Activated naive CD4-positive, alpha-beta T cell treated with anti-CD3 and anti-CD28 coated beads for 36 hours (primary cell): Measurements from ENCODE around the gene KCNQ1. TPM values are rescaled to one million over a fixed set of nuclear protein-coding genes. Genes with fewer than 3 reads are reported as not detected.

Experiments used
- CTCF ChIA-PET: fragments of 350-600 bp; sonication (Branson Sonifier 250); formaldehyde crosslinking; loops from one replicate; lab custom pipeline; 2021; ENCODE audit warnings: antibody characterized with exemption; lab: Charles Lee
- DNase-seq: peaks from one replicate; pipeline ENCODE4 v3.0.0-alpha.2; 2020
- H3K27ac Mint-ChIP-seq: one replicate; pipeline ENCODE4 v1.8.0; 2021; ENCODE audit warnings: mild to moderate bottlenecking, mixed read lengths
- H3K27me3 Mint-ChIP-seq: one replicate; pipeline ENCODE4 v1.8.0; 2021; ENCODE audit warnings: low read depth, mixed read lengths
- H3K36me3 Mint-ChIP-seq: one replicate; pipeline ENCODE4 v1.8.0; 2021; ENCODE audit warnings: low read depth, mixed read lengths
- H3K4me1 Mint-ChIP-seq: one replicate; pipeline ENCODE4 v1.8.0; 2021; ENCODE audit warnings: low read depth, mixed read lengths
- H3K4me3 Mint-ChIP-seq: one replicate; pipeline ENCODE4 v1.8.0; 2021; ENCODE audit warnings: mild to moderate bottlenecking, moderate library complexity, mixed read lengths
- H3K9me3 Mint-ChIP-seq: one replicate; pipeline ENCODE4 v1.8.0; 2021; ENCODE audit warnings: mixed read lengths
- intact Hi-C: fragments of 100-400 bp; cut with micrococcal nuclease; formaldehyde crosslinking; loops from one replicate; pipeline ENCODE4 v1.15.1; 2023
- total RNA-seq, 2 experiments: library from RNA; stranded (reverse); gene quantifications; one replicate each; pipeline ENCODE4 v1.2.3, GENCODE V29; 2021

The KCNQ1 gene
- total RNA-seq, 2 experiments from 2014 or later = 10.6 to 10.8 TPM

DNA sequence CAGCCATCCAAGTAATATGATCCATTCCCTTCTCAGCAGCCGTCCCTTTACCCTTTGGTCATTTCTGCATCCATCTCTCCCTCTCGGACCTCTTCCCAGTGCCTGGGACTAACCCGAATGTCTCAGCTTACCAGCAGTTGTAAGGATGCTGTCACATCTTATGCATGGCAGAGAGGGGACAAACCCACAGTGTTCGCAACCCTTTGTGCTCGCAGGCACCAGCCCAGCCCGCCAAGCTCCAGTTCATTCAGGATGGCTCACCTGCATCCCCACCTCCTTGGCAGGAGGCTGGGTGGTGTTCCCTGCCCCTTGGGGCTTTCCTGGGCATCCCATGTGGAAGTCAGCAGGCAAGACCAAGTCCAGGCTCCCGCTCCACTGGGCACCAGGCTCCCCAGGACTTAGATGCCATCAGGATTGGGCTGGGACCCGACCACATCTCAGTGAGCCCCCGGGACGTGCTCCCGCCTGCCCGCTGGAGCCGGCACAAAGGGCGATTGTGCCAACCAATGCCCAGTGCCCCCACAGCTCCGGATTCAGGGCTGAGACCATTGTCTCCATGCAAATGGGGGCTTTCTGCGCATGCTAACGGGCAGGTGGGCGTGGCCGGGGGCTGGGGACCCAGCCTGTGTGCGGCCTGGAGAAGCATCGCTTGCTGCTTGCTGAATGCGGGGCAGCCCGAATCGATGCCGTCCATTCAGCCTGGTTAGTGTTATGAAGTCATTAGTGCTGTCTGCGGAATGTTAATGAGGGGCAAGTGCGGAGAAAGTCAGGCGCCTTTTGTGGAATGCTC lies 146.4 kb downstream of the KCNQ1 start:
- Mint-ChIP-seq H3K4me3 (no peak overlapping the region), H3K27me3 (no peaks in the 10 kb centered on the region), H3K4me1 (no peaks in the 10 kb centered on the region), H3K36me3 (peaks cover 29% of the 10 kb centered on the region), H3K27ac (no peak overlapping the region), H3K9me3 (peaks cover 11% of the 10 kb centered on the region)
- intact Hi-C loops = no loop called here
- CTCF ChIA-PET = no interaction called here
- no peak for DNase-seq

DNA sequence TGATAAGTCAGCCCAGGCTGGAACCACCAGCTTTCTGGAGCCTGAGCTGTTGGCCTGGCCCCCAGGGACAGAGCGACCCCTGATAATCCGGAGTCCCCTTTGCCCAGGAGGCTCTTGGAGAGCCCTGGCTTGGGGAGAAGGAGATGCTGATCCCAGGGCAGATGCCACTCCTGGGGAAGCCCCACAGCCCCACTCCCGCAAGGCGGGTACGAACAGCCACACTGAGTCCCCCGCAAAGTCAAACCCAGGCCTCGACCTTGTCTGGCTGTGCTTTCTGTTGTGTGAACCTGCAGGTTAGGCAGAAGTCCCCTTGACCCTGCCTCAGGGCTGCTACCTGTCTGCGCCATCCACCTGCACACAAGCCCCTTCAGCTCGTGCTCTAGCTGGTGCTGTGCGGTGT lies 147.0 kb downstream of the KCNQ1 start:
- intact Hi-C loops = no loop called here
- no peaks in the 10 kb centered on the region for H3K4me1 Mint-ChIP-seq
- DNase-seq = no peak
- H3K4me3 Mint-ChIP-seq = no peak overlapping the region
- peaks cover 32% of the 10 kb centered on the region for H3K36me3 Mint-ChIP-seq
- H3K27ac Mint-ChIP-seq = no peak overlapping the region
- CTCF ChIA-PET = no interaction called here
- peaks cover 16% of the 10 kb centered on the region for H3K9me3 Mint-ChIP-seq
- no peaks in the 10 kb centered on the region for H3K27me3 Mint-ChIP-seq

DNA sequence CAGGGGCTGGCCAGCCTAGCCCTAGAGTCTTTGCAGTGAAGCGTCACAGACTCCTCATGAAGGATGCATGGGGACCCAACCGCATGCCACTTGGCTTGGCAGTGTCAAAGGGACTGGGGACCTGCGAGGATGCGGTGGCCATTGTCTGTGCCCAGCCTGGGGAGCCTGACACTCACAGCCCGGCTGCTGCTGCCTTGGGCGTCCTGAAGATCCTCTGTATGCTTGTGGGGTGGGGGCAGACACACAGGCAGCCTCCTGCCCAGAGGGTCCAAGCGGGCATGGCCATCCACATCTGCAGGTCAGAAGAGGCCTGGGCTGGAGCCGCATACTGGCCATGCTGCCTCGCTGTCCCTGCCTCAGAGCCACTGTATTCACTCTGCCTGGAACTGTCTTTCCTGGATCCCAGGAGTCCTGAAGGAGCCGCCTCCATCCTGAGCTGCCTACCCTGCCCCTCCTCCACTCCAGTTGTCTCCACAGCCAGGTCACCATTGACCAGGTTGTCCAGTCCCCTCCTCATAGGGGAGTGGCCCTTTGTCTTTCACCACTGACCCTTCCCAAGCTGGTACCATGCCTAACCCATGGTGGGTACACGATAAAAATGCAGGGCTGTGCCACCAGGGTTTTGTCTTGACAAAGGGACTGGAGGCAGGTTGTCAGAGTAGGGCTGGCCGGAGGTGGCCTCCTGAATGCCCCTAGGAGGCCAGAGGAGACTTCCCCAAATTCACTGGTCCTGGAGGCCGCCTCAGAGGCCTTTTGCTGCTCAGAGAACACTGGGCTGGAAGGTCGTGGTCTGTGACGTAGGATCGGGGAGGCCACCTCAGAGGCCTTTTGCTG lies 148.0 kb downstream of the KCNQ1 start:
- Mint-ChIP-seq H3K4me3 (no peak overlapping the region), H3K9me3 (peaks cover 24% of the 10 kb centered on the region), H3K27me3 (no peaks in the 10 kb centered on the region), H3K27ac (no peak overlapping the region), H3K4me1 (no peaks in the 10 kb centered on the region), H3K36me3 (peaks cover 32% of the 10 kb centered on the region)
- no peak for DNase-seq
- CTCF ChIA-PET = no interaction called here
- intact Hi-C loops = no loop called here

DNA sequence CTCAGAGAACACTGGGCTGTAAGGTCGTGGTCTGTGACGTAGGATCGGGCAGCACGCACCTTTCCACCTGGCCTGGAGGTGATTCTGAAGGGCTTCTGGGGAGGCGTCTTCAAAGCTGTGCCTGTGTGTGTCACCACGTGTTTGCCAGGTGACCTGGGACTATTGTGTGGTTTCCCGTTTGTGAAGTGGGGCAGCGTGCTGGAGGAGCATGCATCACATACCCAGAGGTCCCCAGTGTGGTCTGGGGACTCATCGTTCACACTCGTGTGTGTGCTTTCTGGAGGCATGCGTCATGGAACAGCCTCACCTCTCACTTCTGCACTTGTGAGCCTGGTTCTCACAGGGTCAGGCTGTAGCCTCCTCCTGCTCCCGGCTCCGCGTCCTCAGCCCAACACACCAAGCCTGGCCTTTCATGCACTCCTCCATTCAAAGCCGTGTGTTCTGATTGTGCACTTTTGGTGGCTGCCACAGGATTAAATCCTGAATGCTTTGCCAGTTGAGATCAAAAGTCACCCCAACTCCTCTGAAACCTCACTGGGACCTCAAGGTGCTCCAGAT lies 148.7 kb downstream of the KCNQ1 start:
- H3K4me1 Mint-ChIP-seq = no peaks in the 10 kb centered on the region
- no peak overlapping the region for H3K4me3 Mint-ChIP-seq
- no peak overlapping the region for H3K27ac Mint-ChIP-seq
- no peak for DNase-seq
- H3K27me3 Mint-ChIP-seq = no peaks in the 10 kb centered on the region
- CTCF ChIA-PET = no interaction called here
- H3K9me3 Mint-ChIP-seq = peaks cover 28% of the 10 kb centered on the region
- H3K36me3 Mint-ChIP-seq = peaks cover 35% of the 10 kb centered on the region
- intact Hi-C loops = no loop called here

DNA sequence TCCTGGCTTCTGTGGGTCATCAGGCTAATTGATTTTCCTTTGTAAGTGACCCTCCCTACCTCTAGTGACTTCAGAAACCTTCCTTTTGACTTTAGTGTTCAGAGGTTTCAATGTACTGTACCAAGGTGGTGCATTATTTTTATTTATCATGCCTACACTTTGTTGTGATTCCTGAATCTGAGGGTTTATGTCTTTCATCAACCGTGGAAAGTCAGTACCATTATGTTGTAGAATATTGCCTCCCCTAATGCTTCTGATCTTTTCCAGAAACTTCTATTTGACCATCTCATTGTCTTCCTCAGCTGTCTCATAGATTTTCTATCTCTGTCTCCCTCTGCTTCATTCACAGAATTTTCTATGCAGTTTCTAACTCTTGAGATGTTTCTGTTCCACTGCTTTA lies 149.5 kb downstream of the KCNQ1 start:
- intact Hi-C loops = no loop called here
- Mint-ChIP-seq H3K4me1 (no peaks in the 10 kb centered on the region), H3K27me3 (no peaks in the 10 kb centered on the region), H3K36me3 (peaks cover 40% of the 10 kb centered on the region), H3K9me3 (peaks cover 28% of the 10 kb centered on the region), H3K27ac (no peak overlapping the region), H3K4me3 (no peak overlapping the region)
- CTCF ChIA-PET = no interaction called here
- no peak for DNase-seq

DNA sequence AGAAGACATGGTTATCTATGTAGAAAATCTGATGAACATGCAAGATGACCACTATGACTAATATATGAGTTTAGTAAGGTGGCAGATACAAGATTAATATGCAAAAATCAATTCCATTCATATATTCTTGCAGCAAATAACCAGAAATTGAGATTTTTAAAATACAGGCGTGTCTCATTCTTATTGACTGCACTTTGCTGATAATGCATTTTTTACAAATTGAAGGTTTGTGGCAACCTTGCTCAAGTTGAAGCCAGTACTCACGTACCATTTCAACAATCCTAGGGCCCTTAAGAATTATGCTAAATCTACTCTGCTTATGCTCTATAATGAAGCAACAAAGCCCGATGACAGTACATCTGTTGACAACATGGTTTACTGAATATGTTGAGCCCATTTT lies 150.4 kb downstream of the KCNQ1 start:
- DNase-seq = no peak
- intact Hi-C loops = no loop called here

DNA sequence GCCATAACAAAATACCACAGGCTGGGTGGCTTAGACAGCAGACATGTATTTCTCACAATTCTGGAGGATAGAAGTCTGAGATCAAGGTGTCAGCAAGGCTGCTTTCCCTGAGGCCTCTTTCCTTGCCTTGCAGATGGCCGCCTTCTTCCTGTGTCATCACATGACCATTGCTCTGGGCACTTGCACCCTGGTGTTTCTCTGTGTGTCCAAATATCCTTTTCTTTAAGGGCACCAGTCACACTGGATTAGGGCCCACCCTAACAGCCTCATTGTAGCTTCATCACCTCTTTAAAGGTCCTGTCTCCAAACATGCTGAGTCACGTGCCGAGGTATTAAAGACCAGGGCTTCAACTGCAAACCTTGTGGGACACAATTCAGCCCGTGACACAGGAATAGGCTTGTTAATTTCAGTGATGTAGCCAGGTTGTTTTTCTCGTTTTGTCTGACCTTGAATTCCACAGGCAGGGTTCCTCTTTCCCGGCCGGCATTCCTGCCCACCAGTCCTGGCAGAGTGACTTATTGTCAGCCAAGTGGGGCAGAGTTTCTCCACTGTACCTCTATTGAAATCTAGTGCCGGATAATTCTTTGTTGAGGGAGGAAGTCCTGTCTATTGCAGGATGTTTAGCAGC lies 154.9 kb downstream of the KCNQ1 start:
- H3K4me3 Mint-ChIP-seq = no peak overlapping the region
- H3K27ac Mint-ChIP-seq = no peak overlapping the region
- peaks cover 23% of the 10 kb centered on the region for H3K36me3 Mint-ChIP-seq
- H3K9me3 Mint-ChIP-seq = peaks cover 20% of the 10 kb centered on the region
- no peak for DNase-seq
- CTCF ChIA-PET = no interaction called here
- no peaks in the 10 kb centered on the region for H3K4me1 Mint-ChIP-seq
- no peaks in the 10 kb centered on the region for H3K27me3 Mint-ChIP-seq
- intact Hi-C loops = no loop called here

More for the DNA sequence above, 150.4 kb downstream of the KCNQ1 start:
- H3K36me3 Mint-ChIP-seq = peaks cover 40% of the 10 kb centered on the region
- no peaks in the 10 kb centered on the region for H3K4me1 Mint-ChIP-seq
- CTCF ChIA-PET = no interaction called here
- peaks cover 28% of the 10 kb centered on the region for H3K9me3 Mint-ChIP-seq
- no peaks in the 10 kb centered on the region for H3K27me3 Mint-ChIP-seq
- H3K27ac Mint-ChIP-seq = no peak overlapping the region
- H3K4me3 Mint-ChIP-seq = no peak overlapping the region

DNA sequence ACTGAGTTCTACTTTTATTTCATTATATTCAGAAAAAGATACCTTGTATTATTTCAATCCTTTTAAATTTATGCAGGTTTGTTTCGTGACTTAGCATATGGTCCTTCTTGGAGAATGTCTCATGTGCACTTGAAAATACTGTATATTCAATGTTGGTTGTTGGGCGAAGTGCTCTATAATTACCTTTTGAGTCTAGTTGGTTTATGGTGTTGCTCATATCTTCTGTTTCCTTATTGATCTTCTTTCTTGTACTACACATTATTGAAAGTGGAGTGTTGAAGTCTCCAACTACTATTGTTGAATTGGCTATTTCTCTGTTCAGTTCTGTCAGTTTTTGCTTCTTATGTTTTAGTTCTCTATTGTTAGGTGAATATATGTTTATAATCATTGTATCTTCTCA lies 164.5 kb downstream of the KCNQ1 start:
- Mint-ChIP-seq H3K27ac (no peak overlapping the region), H3K27me3 (no peaks in the 10 kb centered on the region), H3K36me3 (peaks cover 34% of the 10 kb centered on the region), H3K9me3 (peaks cover 22% of the 10 kb centered on the region), H3K4me3 (no peak overlapping the region), H3K4me1 (no peaks in the 10 kb centered on the region)
- intact Hi-C loops = no loop called here
- DNase-seq = no peak
- CTCF ChIA-PET = no interaction called here

DNA sequence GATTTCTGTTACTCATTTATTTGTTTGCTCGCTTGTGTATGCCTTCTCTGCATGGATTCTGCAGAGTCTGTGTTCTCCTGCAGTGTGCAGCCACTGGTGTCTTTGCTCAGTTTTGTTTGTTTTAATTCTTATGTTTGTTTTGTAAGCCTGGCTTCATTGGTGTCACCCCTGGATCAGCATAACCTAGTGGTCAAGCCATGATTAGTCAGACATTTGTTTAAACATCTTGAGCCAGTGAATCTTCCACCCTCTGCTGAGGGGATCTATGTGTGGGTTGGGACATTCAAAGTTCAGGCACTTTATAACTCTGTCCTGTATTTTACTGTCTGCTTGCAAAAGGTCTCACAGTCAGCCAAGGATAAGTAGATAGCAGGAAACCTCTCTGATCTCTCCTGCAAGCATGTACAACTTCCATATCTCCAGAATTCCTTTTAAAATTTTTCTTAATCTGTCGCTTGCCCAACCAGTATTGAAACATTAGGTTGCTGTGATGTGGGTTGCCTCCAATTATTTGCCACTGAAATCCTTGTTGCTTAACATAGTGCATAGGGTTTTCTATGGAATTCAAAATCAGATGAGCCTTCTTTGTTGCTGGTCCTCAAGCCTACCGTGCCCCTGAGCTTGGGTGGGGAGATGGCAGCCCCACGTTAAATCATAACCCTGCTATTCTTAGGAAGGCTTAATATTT lies 168.2 kb downstream of the KCNQ1 start:
- Mint-ChIP-seq H3K27ac (no peak overlapping the region), H3K27me3 (no peaks in the 10 kb centered on the region), H3K4me3 (no peak overlapping the region), H3K4me1 (no peaks in the 10 kb centered on the region), H3K36me3 (peaks cover 20% of the 10 kb centered on the region), H3K9me3 (peaks cover 16% of the 10 kb centered on the region)
- CTCF ChIA-PET = no interaction called here
- DNase-seq = no peak
- intact Hi-C loops = no loop called here

DNA sequence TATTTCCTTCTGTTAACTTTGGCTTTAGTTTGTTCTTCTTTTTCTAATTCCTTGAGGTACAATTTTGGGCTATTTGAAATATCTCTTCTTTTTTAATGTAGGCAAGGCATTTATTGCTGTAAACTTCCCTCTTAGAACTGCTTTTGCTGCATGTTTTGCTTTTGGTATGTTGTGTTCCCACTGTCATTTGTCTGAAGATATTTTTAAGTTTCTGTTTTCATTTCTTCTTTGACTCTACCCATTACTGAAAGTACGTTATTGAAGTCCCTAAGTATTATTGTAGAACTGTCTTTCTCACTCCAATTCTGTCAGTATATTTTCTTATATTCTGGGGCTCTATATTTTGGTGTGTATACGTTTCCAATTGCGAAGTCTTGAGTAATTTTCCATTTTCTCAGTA lies 177.1 kb downstream of the KCNQ1 start:
- intact Hi-C loops = no loop called here
- Mint-ChIP-seq H3K4me3 (no peak overlapping the region), H3K27ac (no peak overlapping the region), H3K4me1 (peaks cover 6% of the 10 kb centered on the region), H3K36me3 (peaks cover 36% of the 10 kb centered on the region), H3K9me3 (no peaks in the 10 kb centered on the region), H3K27me3 (no peaks in the 10 kb centered on the region)
- DNase-seq = no peak
- CTCF ChIA-PET = no interaction called here

DNA sequence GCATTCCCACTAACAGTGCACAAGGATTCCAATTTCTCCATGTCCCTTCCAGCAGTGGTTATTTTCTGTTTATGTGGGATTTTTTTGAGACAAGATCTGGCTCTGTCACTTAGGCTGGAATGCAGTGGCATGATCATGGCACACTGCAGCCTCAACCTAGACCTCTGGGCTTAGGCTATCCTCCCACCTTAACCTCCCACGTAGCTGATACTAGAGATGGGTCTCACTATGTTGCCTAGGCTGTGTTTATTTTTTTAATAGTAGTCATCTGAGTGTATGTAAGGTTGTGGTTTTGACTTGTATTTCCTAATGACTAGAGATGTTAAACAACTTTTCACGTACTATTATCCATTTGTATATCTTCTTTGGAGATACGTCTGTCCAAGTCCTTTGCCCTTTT lies 180.4 kb downstream of the KCNQ1 start:
- Mint-ChIP-seq H3K4me3 (no peak overlapping the region), H3K36me3 (peaks cover 44% of the 10 kb centered on the region), H3K27ac (no peak overlapping the region), H3K4me1 (peaks cover 6% of the 10 kb centered on the region), H3K27me3 (no peaks in the 10 kb centered on the region), H3K9me3 (peaks cover 5% of the 10 kb centered on the region)
- CTCF ChIA-PET = no interaction called here
- DNase-seq = no peak
- intact Hi-C loops = no loop called here

DNA sequence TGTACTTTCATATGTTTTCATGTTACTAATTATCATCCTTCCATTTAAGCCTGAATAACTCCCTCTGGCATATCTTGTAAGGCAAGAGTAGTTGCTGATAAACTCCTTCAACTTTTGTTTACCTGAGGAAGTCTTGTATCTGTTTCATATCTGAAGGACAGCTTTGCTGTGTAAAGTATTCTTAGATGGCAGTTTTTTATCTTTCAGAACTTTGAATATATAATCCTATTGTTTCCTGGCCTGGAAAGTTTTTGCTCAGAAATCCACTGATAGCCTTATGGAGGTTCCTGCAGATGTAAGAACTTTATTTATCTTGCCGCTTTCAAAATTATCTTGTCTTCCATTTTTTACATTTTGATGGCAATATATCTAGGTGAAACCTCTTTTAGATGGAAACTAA lies 185.9 kb downstream of the KCNQ1 start:
- intact Hi-C loops = no loop called here
- Mint-ChIP-seq H3K9me3 (peaks cover 41% of the 10 kb centered on the region), H3K36me3 (peaks cover 67% of the 10 kb centered on the region), H3K27me3 (no peaks in the 10 kb centered on the region), H3K27ac (no peak overlapping the region), H3K4me1 (no peaks in the 10 kb centered on the region), H3K4me3 (no peak overlapping the region)
- CTCF ChIA-PET = interaction anchor here (0.6 kb wide), 1 partner anchor 185 kb away, joined by 3 read pairs; no protein-coding TSS in a partner anchor
- no peak for DNase-seq
